22Rv1 (cell line): ENCODE data around the gene AHDC1.
A peak's percentile ranks its signal among the peaks of the same experiment; 100 is the strongest.

ENCODE experiments used
- H3K27ac ChIP-seq: fragments of 450-650 bp; 2 replicates; pipeline ENCODE4 v1.5.1; 2017
- ZFX ChIP-seq: fragments of 450-650 bp; IDR thresholded peaks from 2 replicates; pipeline ENCODE4 v1.6.1; 2017; ENCODE audit warnings: antibody characterized with exemption, borderline replicate concordance
- TF ChIP-seq, protein P1 (sequence below): fragments of 450-650 bp; IDR thresholded peaks from 2 replicates; pipeline ENCODE4 v1.5.1; 2017; ENCODE audit warnings: mild to moderate bottlenecking

Gene AHDC1

GRCh38 chr1:27567146-27567526 is 36.8 kb downstream of the AHDC1 start:
- TF ChIP-seq ZFX, result no peak
- TF ChIP-seq, protein P1, sequence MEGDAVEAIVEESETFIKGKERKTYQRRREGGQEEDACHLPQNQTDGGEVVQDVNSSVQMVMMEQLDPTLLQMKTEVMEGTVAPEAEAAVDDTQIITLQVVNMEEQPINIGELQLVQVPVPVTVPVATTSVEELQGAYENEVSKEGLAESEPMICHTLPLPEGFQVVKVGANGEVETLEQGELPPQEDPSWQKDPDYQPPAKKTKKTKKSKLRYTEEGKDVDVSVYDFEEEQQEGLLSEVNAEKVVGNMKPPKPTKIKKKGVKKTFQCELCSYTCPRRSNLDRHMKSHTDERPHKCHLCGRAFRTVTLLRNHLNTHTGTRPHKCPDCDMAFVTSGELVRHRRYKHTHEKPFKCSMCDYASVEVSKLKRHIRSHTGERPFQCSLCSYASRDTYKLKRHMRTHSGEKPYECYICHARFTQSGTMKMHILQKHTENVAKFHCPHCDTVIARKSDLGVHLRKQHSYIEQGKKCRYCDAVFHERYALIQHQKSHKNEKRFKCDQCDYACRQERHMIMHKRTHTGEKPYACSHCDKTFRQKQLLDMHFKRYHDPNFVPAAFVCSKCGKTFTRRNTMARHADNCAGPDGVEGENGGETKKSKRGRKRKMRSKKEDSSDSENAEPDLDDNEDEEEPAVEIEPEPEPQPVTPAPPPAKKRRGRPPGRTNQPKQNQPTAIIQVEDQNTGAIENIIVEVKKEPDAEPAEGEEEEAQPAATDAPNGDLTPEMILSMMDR, result no peak
- no peak overlapping the region for H3K27ac ChIP-seq

GRCh38 chr1:27566462-27567145 is 37.3 kb downstream of the AHDC1 start:
- TF ChIP-seq ZFX, result no peak
- TF ChIP-seq, protein P1, result no peak
- peak overlapping the region; percentile 29; the same call in 1 of the 2 replicates for H3K27ac ChIP-seq

GRCh38 chr1:27564710-27565649 is 39.0 kb downstream of the AHDC1 start:
- peak overlapping the region; percentile 75 for H3K27ac ChIP-seq
- TF ChIP-seq ZFX, result no peak
- TF ChIP-seq, protein P1, result no peak

GRCh38 chr1:27563591-27564471 is 40.1 kb downstream of the AHDC1 start:
- peak overlapping the region; percentile 75 for H3K27ac ChIP-seq
- no peak for TF ChIP-seq ZFX
- TF ChIP-seq, protein P1, result no peak

DNA sequence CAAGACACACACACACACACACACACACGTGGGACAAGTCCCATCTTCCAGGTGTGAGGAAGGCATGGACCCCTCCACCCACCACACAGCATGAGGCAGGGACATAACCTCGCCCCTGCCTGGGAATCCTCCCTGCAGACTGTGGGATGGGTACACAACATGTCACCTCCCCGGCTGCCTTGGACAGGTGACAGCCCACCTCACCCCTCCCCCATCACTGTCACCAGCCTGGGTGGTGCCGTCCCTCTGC is 40.7 kb downstream of the AHDC1 start:
- peak overlapping the region; percentile 75 for H3K27ac ChIP-seq
- TF ChIP-seq, protein P1, result no peak
- no peak for TF ChIP-seq ZFX

DNA sequence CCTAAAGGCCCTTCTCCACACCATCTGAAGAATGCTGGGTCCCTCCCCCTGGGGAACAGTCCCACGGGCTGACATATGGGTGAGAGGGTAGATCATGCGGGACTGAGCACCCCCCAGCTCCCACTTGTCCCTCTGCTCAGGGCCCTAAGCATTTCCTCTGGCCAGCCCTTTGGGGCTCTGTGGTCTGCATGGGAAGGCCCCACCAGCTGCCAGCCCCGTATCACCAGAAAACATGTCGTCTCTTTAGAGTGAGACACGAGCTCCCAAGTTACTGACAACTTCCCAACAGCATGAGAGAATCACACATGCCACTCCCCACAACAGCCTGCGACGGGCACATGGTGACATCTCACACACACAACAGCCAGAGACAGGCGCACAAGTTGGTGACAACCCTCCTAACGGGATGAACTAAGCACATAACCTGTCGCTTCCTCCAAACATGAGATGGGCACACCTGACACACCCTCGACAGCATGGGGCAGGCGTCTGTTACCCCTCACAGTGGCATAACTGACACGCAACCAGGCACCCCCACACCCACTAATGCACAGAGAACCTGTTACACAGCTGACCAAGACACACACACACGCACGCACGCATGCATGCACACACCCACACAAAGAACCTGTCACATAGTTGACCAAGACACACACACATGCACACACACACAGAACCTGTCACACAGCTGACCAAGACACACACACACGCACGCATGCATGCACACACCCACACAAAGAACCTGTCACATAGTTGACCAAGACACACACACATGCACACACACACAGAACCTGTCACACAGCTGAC is 41.2 kb downstream of the AHDC1 start:
- TF ChIP-seq ZFX, result no peak
- TF ChIP-seq, protein P1, result no peak
- peak overlapping the region; percentile 75; the same call in 1 of the 2 replicates for H3K27ac ChIP-seq
